IMR-90 (cell line): ENCODE data around the gene LMX1A. TPM values are rescaled to one million over a fixed set of nuclear protein-coding genes. Genes with fewer than 3 reads are reported as not detected.

Source experiments
- ATAC-seq: fragments of 200-7000 bp; cut with Tn5 transposase; 2 replicates; pipeline ENCODE4 v1.9.1; 2020; ENCODE audit warnings: low read depth, mild to moderate bottlenecking, moderate library complexity
- BruUV-seq: library from RNA; stranded (reverse); fragments of 400-500 nt; replicated peaks from 2 replicates; lab custom pipeline; 2021; lab: Mats Ljungman, UMichigan
- CTCF ChIA-PET: fragments of 300-600 bp; formaldehyde crosslinking; extraction: SDS; loops from one replicate; lab custom pipeline; 2021; ENCODE audit warnings: antibody characterized with exemption; lab: Yijun Ruan, JAX
- POLR2A ChIA-PET: fragments of 300-600 bp; sonication (Branson Sonifier 250); formaldehyde crosslinking; loops from one replicate; lab custom pipeline; 2022; ENCODE audit warnings: antibody characterized with exemption; ENCODE audit not compliant: unreplicated experiment; lab: Charles Lee
- DNase-seq: peaks from one replicate; pipeline ENCODE4 v3.0.0; 2013
- H2AFZ ChIP-seq: replicated peaks from 2 replicates; pipeline ENCODE3; 2013; ENCODE audit warnings: low read length, mild to moderate bottlenecking; ENCODE audit not compliant: poor library complexity
- H2AK5ac ChIP-seq: 2 replicates; pipeline ENCODE4 v1.6.1; 2013; ENCODE audit warnings: low read depth, low read length, inconsistent platforms
- H2AK9ac ChIP-seq: replicated peaks from 2 replicates; pipeline ENCODE3; 2013; ENCODE audit warnings: mild to moderate bottlenecking, low read depth, low read length, moderate library complexity; ENCODE audit not compliant: poor library complexity
- H2BK120ac ChIP-seq: 2 replicates; pipeline ENCODE4 v1.6.1; 2013; ENCODE audit warnings: low read depth, low read length, inconsistent platforms
- H2BK15ac ChIP-seq: 3 replicates; pipeline ENCODE4 v1.6.1; 2013; ENCODE audit warnings: low read depth, low read length, inconsistent platforms
- H2BK20ac ChIP-seq: 2 replicates; pipeline ENCODE4 v1.6.1; 2013; ENCODE audit warnings: low read depth, mild to moderate bottlenecking, inconsistent platforms, low read length, moderate library complexity
- H2BK5ac ChIP-seq: 2 replicates; pipeline ENCODE4 v1.6.1; 2013; ENCODE audit warnings: mild to moderate bottlenecking, low read depth, low read length, inconsistent platforms; ENCODE audit not compliant: poor library complexity, severe bottlenecking
- H3K14ac ChIP-seq: replicated peaks from 2 replicates; pipeline ENCODE4 v1.6.1; 2013; ENCODE audit warnings: low read depth, low read length, inconsistent platforms
- H3K18ac ChIP-seq: 2 replicates; pipeline ENCODE4 v1.6.1; 2013; ENCODE audit warnings: low read depth, low read length, control low read depth
- H3K23ac ChIP-seq: 2 replicates; pipeline ENCODE4 v1.6.1; 2013; ENCODE audit warnings: low read depth, low read length, inconsistent platforms
- H3K27ac ChIP-seq: 2 replicates; pipeline ENCODE4 v1.5.1; 2013; ENCODE audit warnings: mild to moderate bottlenecking, control low read depth, low read length; ENCODE audit not compliant: insufficient read depth
- H3K27me3 ChIP-seq: 2 replicates; pipeline ENCODE4 v1.6.1; 2013; ENCODE audit warnings: low read length; ENCODE audit not compliant: control insufficient read depth, insufficient read depth
- H3K36me3 ChIP-seq: 2 replicates; pipeline ENCODE4 v1.6.1; 2013; ENCODE audit warnings: low read length, mixed read lengths; ENCODE audit not compliant: control insufficient read depth, insufficient read depth
- H3K4ac ChIP-seq: 2 replicates; pipeline ENCODE4 v1.6.1; 2013; ENCODE audit warnings: low read depth, low read length, inconsistent platforms
- H3K4me1 ChIP-seq: 2 replicates; pipeline ENCODE4 v1.6.1; 2013; ENCODE audit warnings: low read length, mixed read lengths; ENCODE audit not compliant: control insufficient read depth, insufficient read depth
- H3K4me2 ChIP-seq: 2 replicates; pipeline ENCODE4 v1.6.1; 2013; ENCODE audit warnings: low read depth, mild to moderate bottlenecking, control low read depth, low read length, moderate library complexity
- H3K4me3 ChIP-seq: 2 replicates; pipeline ENCODE4 v1.5.1; 2013; ENCODE audit warnings: low read depth, mild to moderate bottlenecking, control low read depth, low read length, moderate library complexity; ENCODE audit not compliant: insufficient read depth
- H3K56ac ChIP-seq: 2 replicates; pipeline ENCODE4 v1.6.1; 2013; ENCODE audit warnings: low read length, inconsistent platforms; ENCODE audit not compliant: insufficient read depth; ENCODE audit errors: extremely low read depth
- H3K79me1 ChIP-seq, 2 experiments: 2 replicates each; pipeline ENCODE4 v1.6.1; 2013; ENCODE audit warnings: low read length in 2 of 2, inconsistent platforms in 1 of 2, low read depth in 1 of 2
- H3K9ac ChIP-seq: 2 replicates; pipeline ENCODE4 v1.6.1; 2013; ENCODE audit warnings: low read depth, low read length, control low read depth
- H3K9me1 ChIP-seq: 2 replicates; pipeline ENCODE4 v1.6.1; 2013; ENCODE audit warnings: low read length, inconsistent platforms; ENCODE audit not compliant: insufficient read depth
- H3K9me3 ChIP-seq: 2 replicates; pipeline ENCODE4 v1.6.1; 2013; ENCODE audit warnings: low read length; ENCODE audit not compliant: control insufficient read depth, insufficient read depth
- H4K20me1 ChIP-seq: 2 replicates; pipeline ENCODE4 v1.6.1; 2013; ENCODE audit warnings: low read length, inconsistent platforms; ENCODE audit not compliant: insufficient read depth
- H4K5ac ChIP-seq: 2 replicates; pipeline ENCODE4 v1.6.1; 2013; ENCODE audit warnings: mild to moderate bottlenecking, low read depth, low read length, control low read depth
- H4K8ac ChIP-seq, 2 experiments: 2 replicates each; pipeline ENCODE4 v1.6.1; 2013; ENCODE audit warnings: low read depth in 2 of 2, low read length in 2 of 2, control low read depth in 1 of 2, inconsistent platforms in 1 of 2
- H4K91ac ChIP-seq: 2 replicates; pipeline ENCODE4 v1.6.1; 2013; ENCODE audit warnings: low read depth, low read length, inconsistent platforms; ENCODE audit not compliant: insufficient read depth
- RFX5 ChIP-seq: IDR thresholded peaks from 2 replicates; pipeline ENCODE4 v1.8.0; 2012; ENCODE audit warnings: low read depth, mild to moderate bottlenecking, low read length, moderate library complexity
- USF2 ChIP-seq: fragments of 150-350 bp; IDR thresholded peaks from 2 replicates; pipeline ENCODE4 v1.6.1; 2017; ENCODE audit warnings: mild to moderate bottlenecking, antibody characterized with exemption, low read length, low read depth
- WGBS, 2 experiments: methylation state at CpG; one replicate each; pipeline versions ENCODE4 v1.1.5 to v1.1.7; 2013; ENCODE audit warnings: missing lambda C conversion rate in 2 of 2; ENCODE audit not compliant: insufficient read length in 1 of 2; ENCODE audit errors: extremely low coverage in 2 of 2; 5-methylcytosine and 5-hydroxymethylcytosine counted together
- dilution Hi-C: fragments of 300-500 bp; cut with HindIII; formaldehyde crosslinking; loops from one replicate; pipeline ENCODE4 v1.14.3; 2018; ENCODE audit warnings: low sequenced_read_pairs; ENCODE audit not compliant: unreplicated experiment
- in situ Hi-C: fragments of 300-500 bp; cut with MboI; formaldehyde crosslinking; loops from 3 replicates; pipeline ENCODE4 v1.14.3; 2019; ENCODE audit warnings: low sequenced_read_pairs, inconsistent platforms, mixed read lengths
- intact Hi-C: fragments of 100-400 bp; cut with micrococcal nuclease; formaldehyde crosslinking; loops from 2 replicates; pipeline ENCODE4 v1.10.0; 2022
- polyA plus RNA-seq, 3 experiments: library from polyadenylated mRNA; depleted of rRNA; stranded (reverse); fragments of >200 nt; gene quantifications; 2 replicates each; pipeline ENCODE4 v1.2.3, GENCODE V29; 2012; ENCODE audit warnings: low replicate concordance in 1 of 3
- total RNA-seq: library from RNA; depleted of rRNA; stranded (reverse); fragments of >200 nt; gene quantifications from 2 replicates; pipeline ENCODE4 v1.2.3, GENCODE V29; 2012

The LMX1A gene
- total and polyA plus RNA-seq, 2 of the 4 experiments (the other 2 are of a cell fraction) = not detected

GRCh38 chr1:165376041-165376810 lies 19.7 kb upstream of the LMX1A start:
- Histone ChIP-seq H2BK15ac (no peak overlapping the region), H4K91ac (no peak overlapping the region), H3K27me3 (peaks cover 18% of the 10 kb centered on the region), H4K8ac (no peak overlapping the region), H3K9me3 (no peaks in the 10 kb centered on the region), H3K4me1 (no peaks in the 10 kb centered on the region), H3K9ac (no peak overlapping the region), H2AFZ (peak overlapping the region; percentile 59), H3K18ac (no peak overlapping the region), H4K20me1 (no peaks in the 10 kb centered on the region), H3K56ac (no peak overlapping the region), H2BK20ac (no peak overlapping the region), H3K14ac (no peak overlapping the region), H3K79me1 (no peaks in the 10 kb centered on the region), H3K4ac (no peak overlapping the region), H3K4me3 (no peak overlapping the region; the same call in 1 of the 2 replicates), H3K9me1 (no peaks in the 10 kb centered on the region), H3K4me2 (peak overlapping the region; percentile 59; the same call in 1 of the 2 replicates), H3K23ac (no peak overlapping the region), H2AK5ac (no peak overlapping the region), H2BK120ac (no peak overlapping the region), H2BK5ac (no peak overlapping the region), H4K5ac (no peak overlapping the region), H2AK9ac (no peak overlapping the region), H3K27ac (no peak overlapping the region), H3K36me3 (no peaks in the 10 kb centered on the region)
- dilution Hi-C loops (loop anchor here (25.0 kb wide), 1 partner anchor 211 kb away; no protein-coding TSS in a partner anchor), in situ Hi-C loops (loop anchor here (25.0 kb wide), 1 partner anchor 561 kb away; no protein-coding TSS in a partner anchor), intact Hi-C loops (no loop called here)
- POLR2A ChIA-PET = no interaction called here
- BruUV-seq = no TSS peak
- peak; percentile 20 for DNase-seq
- 3% methylated on average over 17 of the region's 46 CpGs; no CpG with 5 or more reads in 1 of the 2 experiments for WGBS, 2 experiments
- ATAC-seq = peak; percentile 65
- no peak for TF ChIP-seq RFX5
- no peak for TF ChIP-seq USF2
- CTCF ChIA-PET = interaction anchor here (0.9 kb wide), 1 partner anchor 9 kb away, joined by 5 read pairs; no protein-coding TSS in a partner anchor
